Neural cell (in vitro differentiated cells): ENCODE results near the gene TRIM10. TPM values are rescaled to one million over a fixed set of nuclear protein-coding genes. Genes with fewer than 3 reads are reported as not detected.

Source experiments
- H2AFZ ChIP-seq: fragments of 200-600, 300-800 bp; sonication (generic), shearing (Covaris generic); 2 replicates; pipeline ENCODE4 v1.6.0; 2014; ENCODE audit warnings: low read depth, mild to moderate bottlenecking, antibody characterized with exemption, low read length, moderate library complexity
- H3F3A ChIP-seq: fragments of 200-600 bp; shearing (Covaris generic); 2 replicates; pipeline ENCODE4 v1.6.1; 2016; ENCODE audit warnings: mild to moderate bottlenecking, moderate library complexity, mixed read lengths, antibody characterized with exemption, low read length; ENCODE audit not compliant: insufficient read depth, poor library complexity, severe bottlenecking
- H3K27ac ChIP-seq: fragments of 200-600, 300-800 bp; sonication (generic), shearing (Covaris generic); 2 replicates; pipeline ENCODE4 v1.5.1; 2014; ENCODE audit warnings: mild to moderate bottlenecking, low read length, moderate library complexity
- H3K27me3 ChIP-seq: fragments of 300-800, 200-600 bp; sonication (generic), shearing (Covaris generic); 2 replicates; pipeline ENCODE4 v1.6.0; 2014; ENCODE audit warnings: mild to moderate bottlenecking, low read depth, low read length, moderate library complexity; ENCODE audit not compliant: insufficient read depth
- H3K36me3 ChIP-seq: fragments of 300-800, 200-600 bp; sonication (generic), shearing (Covaris generic); 2 replicates; pipeline ENCODE4 v1.5.1; 2014; ENCODE audit warnings: mild to moderate bottlenecking, antibody characterized with exemption, low read length, moderate library complexity; ENCODE audit not compliant: insufficient read depth
- H3K4me2 ChIP-seq: fragments of 300-800, 200-600 bp; sonication (generic), shearing (Covaris generic); 2 replicates; pipeline ENCODE4 v1.6.0; 2014; ENCODE audit warnings: mild to moderate bottlenecking, low read length
- H3K4me3 ChIP-seq: fragments of 300-800, 200-600 bp; sonication (generic), shearing (Covaris generic); 2 replicates; pipeline ENCODE4 v1.5.1; 2014; ENCODE audit warnings: mild to moderate bottlenecking, low read length, moderate library complexity
- H3K79me2 ChIP-seq: fragments of 200-600 bp; shearing (Covaris generic); replicated peaks from 2 replicates; pipeline ENCODE4 v1.6.0; 2014; ENCODE audit warnings: mild to moderate bottlenecking, low read length, moderate library complexity; ENCODE audit not compliant: insufficient read depth
- H3K9ac ChIP-seq: fragments of 300-800, 200-600 bp; sonication (generic), shearing (Covaris generic); 2 replicates; pipeline ENCODE4 v1.6.1; 2016; ENCODE audit warnings: mild to moderate bottlenecking, low read length, mixed read lengths
- H3K9me2 ChIP-seq: fragments of 200-600 bp; shearing (Covaris generic); 2 replicates; pipeline ENCODE4 v1.6.1; 2016; ENCODE audit warnings: mild to moderate bottlenecking, low read length, mixed read lengths; ENCODE audit not compliant: insufficient read depth
- H3K9me3 ChIP-seq: fragments of 200-600, 300-800 bp; sonication (generic), shearing (Covaris generic); 2 replicates; pipeline ENCODE4 v1.6.1; 2016; ENCODE audit warnings: mild to moderate bottlenecking, mixed run types, low read length, moderate library complexity, mixed read lengths
- H4K20me1 ChIP-seq: fragments of 200-600 bp; shearing (Covaris generic); 2 replicates; pipeline ENCODE4 v1.6.1; 2016; ENCODE audit warnings: mild to moderate bottlenecking, mixed run types; ENCODE audit not compliant: insufficient read depth
- EP300 ChIP-seq: fragments of 450-650 bp; conservative IDR thresholded peaks from 2 replicates; pipeline ENCODE4 v1.6.1; 2014; ENCODE audit warnings: antibody characterized with exemption, mild to moderate bottlenecking, moderate library complexity; ENCODE audit not compliant: poor library complexity, severe bottlenecking
- EZH2 ChIP-seq: fragments of 200-600, 300-800 bp; shearing (Covaris generic), sonication (generic); IDR thresholded peaks from 2 replicates; pipeline ENCODE4 v1.6.1; 2014; ENCODE audit warnings: antibody characterized with exemption, low read length, borderline replicate concordance, mild to moderate bottlenecking; ENCODE audit not compliant: insufficient read depth, poor library complexity, severe bottlenecking
- MXI1 ChIP-seq: fragments of 450-650 bp; conservative IDR thresholded peaks from 2 replicates; pipeline ENCODE4 v1.6.1; 2014; ENCODE audit warnings: antibody characterized with exemption, mild to moderate bottlenecking; ENCODE audit not compliant: poor library complexity, severe bottlenecking
- POLR2AphosphoS5 ChIP-seq: IDR thresholded peaks from 2 replicates; pipeline ENCODE4 v1.6.1; 2012
- RAD21 ChIP-seq: fragments of 450-650 bp; conservative IDR thresholded peaks from 2 replicates; pipeline ENCODE4 v1.6.1; 2014; ENCODE audit warnings: antibody characterized with exemption, mild to moderate bottlenecking, moderate library complexity
- SMC3 ChIP-seq: fragments of 450-650 bp; conservative IDR thresholded peaks from 2 replicates; pipeline ENCODE4 v1.6.1; 2014; ENCODE audit warnings: antibody characterized with exemption, mild to moderate bottlenecking, moderate library complexity; ENCODE audit not compliant: poor library complexity
- TAF1 ChIP-seq: IDR thresholded peaks from 2 replicates; pipeline ENCODE4 v1.6.1; 2012; ENCODE audit warnings: low read depth
- polyA plus RNA-seq: library from polyadenylated mRNA; depleted of rRNA; stranded (reverse); fragments of >200 nt; gene quantifications from 2 replicates; pipeline ENCODE4 v1.2.3, GENCODE V29; 2014
- TF ChIP-seq, protein P1 (sequence below): fragments of 450-650 bp; IDR thresholded peaks from 2 replicates; pipeline ENCODE4 v1.5.1; 2014; ENCODE audit warnings: antibody characterized with exemption, mild to moderate bottlenecking, moderate library complexity; ENCODE audit not compliant: poor library complexity, severe bottlenecking
- TF ChIP-seq, protein P2 (sequence below): IDR thresholded peaks from 2 replicates; pipeline ENCODE4 v1.6.1; 2012; ENCODE audit warnings: borderline replicate concordance

TRIM10 gene
- polyA plus RNA-seq, 1 donor from 2014 or later = not detected

DNA sequence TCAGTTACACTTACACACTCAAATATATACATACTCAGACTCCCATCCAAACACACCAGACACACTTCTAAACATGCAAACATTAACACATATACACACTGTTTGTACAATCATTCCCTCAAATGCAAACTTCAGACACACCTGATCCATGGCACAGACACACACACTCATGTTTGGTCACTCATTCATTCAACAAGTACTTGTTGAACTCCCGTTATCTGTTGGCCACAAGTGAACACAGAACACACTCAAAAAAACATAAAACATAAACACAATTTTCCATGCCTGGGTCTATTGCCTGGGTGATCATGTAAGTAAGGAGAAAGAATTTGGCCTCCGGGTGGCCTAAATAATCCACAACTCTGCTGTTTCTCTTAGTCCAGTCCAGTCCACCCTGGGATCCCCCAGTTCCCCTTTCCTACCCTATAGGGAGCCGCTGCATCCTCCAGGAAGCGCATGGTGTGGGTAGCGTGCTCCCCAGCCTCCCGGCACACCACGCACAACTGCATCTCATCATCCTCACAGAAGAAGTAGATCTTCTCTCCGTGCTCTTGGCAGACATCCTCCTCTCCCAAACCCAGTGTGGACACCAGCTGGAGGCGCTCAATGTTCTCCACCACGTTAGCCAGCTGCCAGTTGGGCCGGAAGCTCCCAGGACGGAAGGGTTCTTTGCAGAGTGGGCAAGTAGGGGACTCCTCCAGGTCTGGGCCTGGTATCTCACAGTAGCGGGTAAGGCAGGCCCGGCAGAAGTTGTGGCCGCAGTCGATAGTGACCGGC is 815 bp downstream of the TRIM10 start:
- Histone ChIP-seq H3K4me3 (no peak overlapping the region), H3K4me2 (no peak overlapping the region), H3F3A (no peaks in the 10 kb centered on the region), H3K36me3 (no peaks in the 10 kb centered on the region), H3K27me3 (no peaks in the 10 kb centered on the region), H3K9ac (no peak overlapping the region), H3K79me2 (no peaks in the 10 kb centered on the region), H2AFZ (no peak overlapping the region), H3K27ac (no peak overlapping the region), H4K20me1 (no peaks in the 10 kb centered on the region), H3K9me3 (no peaks in the 10 kb centered on the region), H3K9me2 (no peaks in the 10 kb centered on the region)
- TF ChIP-seq, protein P1, sequence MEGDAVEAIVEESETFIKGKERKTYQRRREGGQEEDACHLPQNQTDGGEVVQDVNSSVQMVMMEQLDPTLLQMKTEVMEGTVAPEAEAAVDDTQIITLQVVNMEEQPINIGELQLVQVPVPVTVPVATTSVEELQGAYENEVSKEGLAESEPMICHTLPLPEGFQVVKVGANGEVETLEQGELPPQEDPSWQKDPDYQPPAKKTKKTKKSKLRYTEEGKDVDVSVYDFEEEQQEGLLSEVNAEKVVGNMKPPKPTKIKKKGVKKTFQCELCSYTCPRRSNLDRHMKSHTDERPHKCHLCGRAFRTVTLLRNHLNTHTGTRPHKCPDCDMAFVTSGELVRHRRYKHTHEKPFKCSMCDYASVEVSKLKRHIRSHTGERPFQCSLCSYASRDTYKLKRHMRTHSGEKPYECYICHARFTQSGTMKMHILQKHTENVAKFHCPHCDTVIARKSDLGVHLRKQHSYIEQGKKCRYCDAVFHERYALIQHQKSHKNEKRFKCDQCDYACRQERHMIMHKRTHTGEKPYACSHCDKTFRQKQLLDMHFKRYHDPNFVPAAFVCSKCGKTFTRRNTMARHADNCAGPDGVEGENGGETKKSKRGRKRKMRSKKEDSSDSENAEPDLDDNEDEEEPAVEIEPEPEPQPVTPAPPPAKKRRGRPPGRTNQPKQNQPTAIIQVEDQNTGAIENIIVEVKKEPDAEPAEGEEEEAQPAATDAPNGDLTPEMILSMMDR = no peak
- no peak for TF ChIP-seq RAD21
- no peak for TF ChIP-seq POLR2AphosphoS5
- TF ChIP-seq EZH2 = no peak
- TF ChIP-seq MXI1 = no peak
- TF ChIP-seq, protein P2, sequence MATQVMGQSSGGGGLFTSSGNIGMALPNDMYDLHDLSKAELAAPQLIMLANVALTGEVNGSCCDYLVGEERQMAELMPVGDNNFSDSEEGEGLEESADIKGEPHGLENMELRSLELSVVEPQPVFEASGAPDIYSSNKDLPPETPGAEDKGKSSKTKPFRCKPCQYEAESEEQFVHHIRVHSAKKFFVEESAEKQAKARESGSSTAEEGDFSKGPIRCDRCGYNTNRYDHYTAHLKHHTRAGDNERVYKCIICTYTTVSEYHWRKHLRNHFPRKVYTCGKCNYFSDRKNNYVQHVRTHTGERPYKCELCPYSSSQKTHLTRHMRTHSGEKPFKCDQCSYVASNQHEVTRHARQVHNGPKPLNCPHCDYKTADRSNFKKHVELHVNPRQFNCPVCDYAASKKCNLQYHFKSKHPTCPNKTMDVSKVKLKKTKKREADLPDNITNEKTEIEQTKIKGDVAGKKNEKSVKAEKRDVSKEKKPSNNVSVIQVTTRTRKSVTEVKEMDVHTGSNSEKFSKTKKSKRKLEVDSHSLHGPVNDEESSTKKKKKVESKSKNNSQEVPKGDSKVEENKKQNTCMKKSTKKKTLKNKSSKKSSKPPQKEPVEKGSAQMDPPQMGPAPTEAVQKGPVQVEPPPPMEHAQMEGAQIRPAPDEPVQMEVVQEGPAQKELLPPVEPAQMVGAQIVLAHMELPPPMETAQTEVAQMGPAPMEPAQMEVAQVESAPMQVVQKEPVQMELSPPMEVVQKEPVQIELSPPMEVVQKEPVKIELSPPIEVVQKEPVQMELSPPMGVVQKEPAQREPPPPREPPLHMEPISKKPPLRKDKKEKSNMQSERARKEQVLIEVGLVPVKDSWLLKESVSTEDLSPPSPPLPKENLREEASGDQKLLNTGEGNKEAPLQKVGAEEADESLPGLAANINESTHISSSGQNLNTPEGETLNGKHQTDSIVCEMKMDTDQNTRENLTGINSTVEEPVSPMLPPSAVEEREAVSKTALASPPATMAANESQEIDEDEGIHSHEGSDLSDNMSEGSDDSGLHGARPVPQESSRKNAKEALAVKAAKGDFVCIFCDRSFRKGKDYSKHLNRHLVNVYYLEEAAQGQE = no peak
- TF ChIP-seq TAF1 = no peak
- no peak for TF ChIP-seq SMC3
- TF ChIP-seq EP300 = no peak

DNA sequence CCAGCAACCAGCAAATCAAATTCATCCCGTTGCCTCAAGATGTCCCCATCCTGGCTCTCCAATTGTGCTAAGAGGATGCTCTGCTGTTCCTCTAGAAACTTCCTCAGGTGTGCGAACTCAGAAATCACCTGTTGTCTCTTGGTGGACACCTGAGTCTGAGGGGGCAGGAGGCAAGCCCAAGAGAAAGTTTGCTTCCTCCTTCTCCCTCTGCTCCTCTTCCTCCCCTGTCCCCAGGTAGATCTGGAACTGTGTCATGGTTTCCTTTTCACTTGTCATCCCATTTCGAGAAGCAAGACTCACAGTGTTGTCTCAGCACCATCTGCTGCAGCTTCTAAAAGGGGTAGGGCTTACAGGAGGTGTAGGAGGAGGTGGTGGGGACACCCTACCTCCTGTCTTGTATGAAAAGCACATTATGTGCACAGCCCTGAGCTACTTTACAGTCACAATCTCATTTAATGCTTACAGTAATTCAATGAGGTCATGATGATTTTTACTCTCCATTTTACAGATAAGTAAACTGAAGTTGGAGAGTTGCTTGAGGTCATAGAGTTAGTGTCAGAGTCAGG is 2.5 kb downstream of the TRIM10 start:
- H3K79me2 ChIP-seq = no peaks in the 10 kb centered on the region
- no peaks in the 10 kb centered on the region for H3K27me3 ChIP-seq
- no peak overlapping the region for H3K4me3 ChIP-seq
- no peaks in the 10 kb centered on the region for H4K20me1 ChIP-seq
- no peaks in the 10 kb centered on the region for H3K9me2 ChIP-seq
- H3K9ac ChIP-seq = no peak overlapping the region
- no peaks in the 10 kb centered on the region for H3F3A ChIP-seq
- no peaks in the 10 kb centered on the region for H3K36me3 ChIP-seq
- no peak overlapping the region for H3K4me2 ChIP-seq
- no peaks in the 10 kb centered on the region for H3K9me3 ChIP-seq
- H2AFZ ChIP-seq = no peak overlapping the region
- H3K27ac ChIP-seq = no peak overlapping the region
- TF ChIP-seq, protein P1 = no peak
- TF ChIP-seq RAD21 (no peak), SMC3 (no peak), POLR2AphosphoS5 (no peak), TAF1 (no peak), EZH2 (no peak)
- TF ChIP-seq, protein P2 = no peak
